Measurements from ENCODE around the gene FN3K.

- TF ChIP-seq GATA3 (IDR thresholded peaks at IDR 0.05; ENCODE audit: low read depth, low read length), result no peak
- TF ChIP-seq GATA2 (IDR thresholded peaks at IDR 0.05; ENCODE audit: low read depth, low read length), result no peak
Observed at GRCh38 chr17:82753201-82753464, 17.7 kb downstream of the FN3K start.
